Measurements from ENCODE around the gene TMEM255B.
"Not testable (repeated sequence)": the region's sequence is repeated elsewhere in the genome, so short reads cannot be mapped to it uniquely, and the experiment has no call there.

Gene TMEM255B

DNA sequence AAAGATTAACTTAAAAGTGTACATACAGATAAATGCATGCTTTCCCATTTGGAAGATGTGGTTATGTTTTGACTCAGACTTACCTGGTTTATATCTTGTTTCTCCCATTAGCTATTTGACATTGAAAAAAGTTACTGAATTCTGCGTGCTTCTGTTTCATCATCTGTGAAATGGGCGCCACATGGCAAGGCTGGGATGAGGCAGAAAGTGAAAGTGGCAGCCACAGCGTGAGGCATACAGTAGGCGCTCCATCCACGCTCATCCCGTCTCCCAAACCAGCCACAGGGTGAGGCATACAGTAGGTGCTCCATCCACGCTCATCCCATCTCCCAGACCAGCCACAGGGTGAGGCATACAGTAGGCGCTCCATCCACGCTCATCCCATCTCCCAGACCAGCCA is 14.0 kb upstream of the TMEM255B start:
- Histone ChIP-seq H3K4me3 (ENCODE audit: low read depth in 1 of 2, low read length in 2 of 2) (no peak overlapping the region), H3K27me3 (ENCODE audit: control insufficient read depth in 1 of 2, insufficient read depth in 2 of 2, low read length in 2 of 2) (peaks cover 0 to 7% of the 10 kb centered on the region in 2 donors), H3K4me1 (ENCODE audit: insufficient read depth, low read length) (no peaks in the 10 kb centered on the region), H3K27ac (ENCODE audit: low read depth, low read length) (no peak overlapping the region), H3K9ac (ENCODE audit: low read length) (no peak overlapping the region), H3K9me3 (ENCODE audit: low read length) (no peaks in the 10 kb centered on the region), H3K36me3 (ENCODE audit: insufficient read depth, low read length) (no peaks in the 10 kb centered on the region)

DNA sequence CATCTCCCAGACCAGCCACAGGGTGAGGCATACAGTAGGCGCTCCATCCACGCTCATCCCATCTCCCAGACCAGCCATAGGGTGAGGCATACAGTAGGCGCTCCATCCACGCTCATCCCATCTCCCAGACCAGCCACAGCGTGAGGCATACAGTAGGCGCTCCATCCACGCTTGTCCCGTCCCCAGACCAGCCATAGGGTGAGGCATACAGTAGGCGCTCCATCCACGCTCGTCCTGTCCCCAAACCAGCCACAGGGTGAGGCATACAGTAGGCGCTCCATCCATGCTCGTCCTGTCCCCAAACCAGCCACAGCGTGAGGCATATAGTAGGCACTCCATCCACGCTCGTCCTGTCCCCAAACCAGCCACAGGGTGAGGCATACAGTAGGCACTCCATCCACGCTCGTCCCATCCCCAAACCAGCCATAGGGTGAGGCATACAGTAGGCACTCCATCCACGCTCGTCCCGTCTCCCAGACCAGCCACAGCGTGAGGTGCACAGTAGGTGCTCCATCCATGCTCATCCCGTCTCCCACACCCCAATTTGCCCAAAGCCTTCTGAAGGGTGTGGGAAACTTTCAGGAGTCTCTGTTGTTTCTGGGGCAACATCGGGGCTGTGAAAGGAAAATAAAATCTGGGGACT is 13.4 kb upstream of the TMEM255B start:
- H3K4me3 ChIP-seq (ENCODE audit: low read depth in 1 of 2, low read length in 2 of 2); H3K9me3 ChIP-seq (ENCODE audit: low read length); H3K27ac ChIP-seq (ENCODE audit: low read depth, low read length); H3K9ac ChIP-seq (ENCODE audit: low read length); H3K27me3 ChIP-seq (ENCODE audit: control insufficient read depth in 1 of 2, insufficient read depth in 2 of 2, low read length in 2 of 2); H3K36me3 ChIP-seq (ENCODE audit: insufficient read depth, low read length); H3K4me1 ChIP-seq (ENCODE audit: insufficient read depth, low read length): not testable (repeated sequence)

DNA sequence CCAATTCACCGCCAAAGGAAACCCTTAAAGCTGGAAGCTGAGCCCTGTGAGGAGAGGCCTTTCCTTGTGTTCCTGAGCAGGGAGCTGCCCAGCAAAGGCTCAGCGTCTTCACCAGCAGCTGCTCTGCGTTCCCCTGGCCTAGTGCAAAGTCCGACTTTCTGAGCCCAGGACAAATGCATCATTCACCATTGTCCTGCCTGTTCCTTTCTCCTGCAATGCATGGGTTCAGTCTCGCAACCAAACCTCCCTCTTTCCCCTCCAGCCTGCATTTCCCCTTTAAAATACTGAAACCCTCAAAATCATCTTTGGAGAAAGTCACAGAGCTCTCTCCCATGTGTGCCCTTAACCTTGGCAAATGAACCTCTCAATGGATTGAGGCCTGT is 12.9 kb upstream of the TMEM255B start:
- Histone ChIP-seq H3K27ac (ENCODE audit: low read depth, low read length) (no peak overlapping the region), H3K4me1 (ENCODE audit: insufficient read depth, low read length) (no peaks in the 10 kb centered on the region), H3K36me3 (ENCODE audit: insufficient read depth, low read length) (no peaks in the 10 kb centered on the region), H3K4me3 (ENCODE audit: low read depth in 1 of 2, low read length in 2 of 2) (no peak overlapping the region), H3K9ac (ENCODE audit: low read length) (no peak overlapping the region), H3K27me3 (ENCODE audit: control insufficient read depth in 1 of 2, insufficient read depth in 2 of 2, low read length in 2 of 2) (peaks cover 0 to 7% of the 10 kb centered on the region in 2 donors), H3K9me3 (ENCODE audit: low read length) (no peaks in the 10 kb centered on the region)

DNA sequence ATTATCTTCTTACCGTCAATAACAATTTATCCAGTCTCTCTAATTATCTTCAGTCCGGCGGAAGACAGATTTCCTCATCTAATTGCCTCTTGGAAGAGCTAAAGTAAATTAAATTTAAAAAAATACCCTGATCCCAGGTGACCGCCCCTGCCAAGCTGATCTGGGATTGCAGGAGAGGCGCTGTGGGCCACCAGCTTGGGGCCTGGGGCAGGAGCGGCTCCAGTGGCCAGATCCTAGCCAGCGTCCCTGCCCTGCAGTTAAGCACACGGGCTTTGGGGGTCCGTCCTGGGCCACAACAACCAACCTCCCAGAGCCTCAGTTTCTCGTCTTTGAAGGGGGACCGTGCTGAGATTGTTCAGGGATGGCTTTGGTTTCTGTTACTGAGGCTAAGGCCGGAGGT is 12.4 kb upstream of the TMEM255B start:
- no peaks in the 10 kb centered on the region for H3K9me3 ChIP-seq (ENCODE audit: low read length)
- H3K4me1 ChIP-seq (ENCODE audit: insufficient read depth, low read length) = no peaks in the 10 kb centered on the region
- no peak overlapping the region for H3K27ac ChIP-seq (ENCODE audit: low read depth, low read length)
- H3K4me3 ChIP-seq (ENCODE audit: low read depth in 1 of 2, low read length in 2 of 2) = no peak overlapping the region
- H3K9ac ChIP-seq (ENCODE audit: low read length) = no peak overlapping the region
- peaks cover 0 to 7% of the 10 kb centered on the region in 2 donors for H3K27me3 ChIP-seq (ENCODE audit: control insufficient read depth in 1 of 2, insufficient read depth in 2 of 2, low read length in 2 of 2)
- no peaks in the 10 kb centered on the region for H3K36me3 ChIP-seq (ENCODE audit: insufficient read depth, low read length)

DNA sequence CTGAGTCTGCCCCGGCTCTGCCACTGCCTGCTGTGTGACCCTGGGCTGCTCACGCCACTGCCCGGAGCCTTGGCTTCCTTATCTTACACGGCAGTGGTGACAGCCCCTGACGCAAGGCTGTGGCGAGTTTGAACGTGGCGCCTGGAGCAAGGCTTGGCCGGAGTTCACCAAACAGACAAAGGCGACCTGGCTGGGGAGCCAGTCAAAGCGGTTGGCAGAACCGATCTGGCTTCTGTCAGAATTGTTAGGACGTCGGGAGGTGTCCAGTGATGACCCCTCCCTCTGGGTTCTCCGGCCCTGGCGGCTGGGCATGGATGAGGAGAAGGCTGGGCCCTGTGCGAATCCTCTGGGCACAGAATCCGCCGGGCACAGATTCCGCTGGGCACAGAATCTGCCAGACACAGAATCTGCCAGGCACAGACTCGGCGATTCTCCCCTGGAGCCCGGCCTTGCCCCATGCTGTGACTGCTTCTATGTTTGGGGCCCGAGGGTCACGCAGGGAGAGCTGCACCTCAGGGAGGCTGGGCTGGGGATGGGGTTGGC is 11.7 kb upstream of the TMEM255B start:
- H3K27ac ChIP-seq (ENCODE audit: low read depth, low read length) = no peak overlapping the region
- H3K9ac ChIP-seq (ENCODE audit: low read length) = no peak overlapping the region
- H3K27me3 ChIP-seq (ENCODE audit: control insufficient read depth in 1 of 2, insufficient read depth in 2 of 2, low read length in 2 of 2) = peaks cover 0 to 4% of the 10 kb centered on the region in 2 donors
- H3K9me3 ChIP-seq (ENCODE audit: low read length) = no peaks in the 10 kb centered on the region
- H3K36me3 ChIP-seq (ENCODE audit: insufficient read depth, low read length) = no peaks in the 10 kb centered on the region
- H3K4me3 ChIP-seq (ENCODE audit: low read depth in 1 of 2, low read length in 2 of 2) = no peak overlapping the region
- no peaks in the 10 kb centered on the region for H3K4me1 ChIP-seq (ENCODE audit: insufficient read depth, low read length)

DNA sequence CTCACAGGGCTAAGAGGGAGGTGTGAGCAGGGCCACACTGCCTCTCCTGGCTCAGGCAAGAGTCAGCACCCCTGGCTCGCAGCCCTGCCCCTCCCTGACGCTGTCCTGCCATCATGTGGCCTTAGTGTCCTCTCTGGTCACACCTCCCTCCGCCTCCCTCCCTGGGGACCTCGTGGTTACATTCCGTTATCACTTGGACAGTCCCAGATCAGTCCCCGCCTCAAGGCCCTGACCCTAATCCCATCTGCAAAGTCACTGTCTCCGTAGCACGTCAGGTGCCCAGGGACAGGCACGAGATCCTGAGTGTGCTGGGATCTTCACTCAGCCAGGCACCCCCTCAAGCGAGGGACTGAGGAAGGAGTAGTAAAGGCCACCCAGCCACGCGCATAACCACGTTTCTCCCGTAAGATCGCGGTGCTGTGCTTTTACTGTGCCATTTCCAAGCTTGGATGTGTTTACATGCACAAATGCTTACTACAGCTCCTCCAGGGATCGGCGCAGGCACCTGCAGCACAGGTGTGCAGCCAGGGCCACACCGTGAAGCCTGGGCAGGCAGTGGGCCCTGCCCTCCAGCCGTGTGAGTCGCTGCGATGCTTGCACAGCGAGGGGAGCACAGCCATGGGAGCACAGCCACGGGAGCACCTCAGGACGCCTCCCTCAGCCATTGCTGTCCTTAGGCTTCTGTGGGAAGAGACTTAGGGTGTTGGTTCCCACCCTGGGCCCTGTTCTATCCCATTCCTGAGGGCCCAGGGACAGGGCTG is 10.7 kb upstream of the TMEM255B start:
- Histone ChIP-seq H3K9ac (ENCODE audit: low read length) (no peak overlapping the region), H3K4me3 (ENCODE audit: low read depth in 1 of 2, low read length in 2 of 2) (no peak overlapping the region), H3K9me3 (ENCODE audit: low read length) (no peaks in the 10 kb centered on the region), H3K27ac (ENCODE audit: low read depth, low read length) (no peak overlapping the region), H3K36me3 (ENCODE audit: insufficient read depth, low read length) (no peaks in the 10 kb centered on the region), H3K4me1 (ENCODE audit: insufficient read depth, low read length) (no peaks in the 10 kb centered on the region), H3K27me3 (ENCODE audit: control insufficient read depth in 1 of 2, insufficient read depth in 2 of 2, low read length in 2 of 2) (no peaks in the 10 kb centered on the region)

DNA sequence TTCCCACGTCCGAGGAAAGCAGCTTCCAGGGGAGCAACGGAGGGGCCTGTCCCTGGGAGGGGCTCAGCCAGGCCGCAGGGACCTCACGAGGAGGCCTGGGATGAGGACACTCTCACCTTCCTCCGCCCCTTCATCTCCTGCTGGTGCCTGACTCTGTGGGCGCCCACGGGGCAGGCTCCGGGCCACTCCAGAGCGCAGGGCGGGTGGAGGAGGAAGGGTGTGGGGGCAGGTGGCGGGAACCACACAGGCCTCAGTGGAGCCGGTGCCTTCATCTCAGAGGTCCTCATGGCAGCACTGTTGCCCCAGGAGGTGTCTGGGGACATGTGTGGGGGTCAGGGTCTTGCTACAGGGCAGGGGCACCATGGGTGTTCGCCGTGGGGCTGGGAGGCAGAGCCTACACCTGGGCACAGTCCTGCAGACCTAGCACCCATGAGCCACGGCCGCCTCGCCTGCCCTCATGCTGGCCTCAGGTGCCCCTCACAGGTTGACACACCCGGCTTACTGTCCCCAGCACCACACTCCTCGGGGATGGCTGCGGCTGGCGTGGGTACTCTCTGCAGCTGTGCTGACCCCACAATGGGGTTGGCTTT is 10.1 kb upstream of the TMEM255B start:
- H3K4me3 ChIP-seq (ENCODE audit: low read depth in 1 of 2, low read length in 2 of 2) = no peak overlapping the region

DNA sequence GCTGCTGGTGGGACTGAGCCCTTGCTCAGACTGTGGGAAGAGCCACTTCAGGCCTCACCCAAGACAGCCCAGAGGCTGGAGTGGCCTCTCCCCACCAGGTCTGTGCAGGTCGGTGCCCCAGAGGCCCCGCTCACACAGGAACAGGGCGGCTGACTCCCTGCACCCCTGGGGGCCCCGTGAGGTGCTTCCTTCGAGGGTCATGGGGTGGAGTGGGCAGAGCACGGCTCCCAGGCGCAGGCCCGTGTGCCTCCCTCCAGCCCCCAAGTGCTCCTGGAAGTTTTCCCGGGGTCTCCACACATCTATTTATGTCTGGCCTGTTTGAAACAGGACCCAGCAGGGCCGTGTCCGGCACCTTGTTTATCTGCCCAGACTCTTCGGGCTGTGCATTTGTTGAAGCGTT is 9.5 kb upstream of the TMEM255B start:
- no peak overlapping the region for H3K27ac ChIP-seq (ENCODE audit: low read depth, low read length)
- H3K27me3 ChIP-seq (ENCODE audit: control insufficient read depth in 1 of 2, insufficient read depth in 2 of 2, low read length in 2 of 2) = peaks cover 0 to 4% of the 10 kb centered on the region in 2 donors
- H3K4me1 ChIP-seq (ENCODE audit: insufficient read depth, low read length) = no peaks in the 10 kb centered on the region
- no peak overlapping the region for H3K4me3 ChIP-seq (ENCODE audit: low read depth in 1 of 2, low read length in 2 of 2)
- no peak overlapping the region for H3K9ac ChIP-seq (ENCODE audit: low read length)
- no peaks in the 10 kb centered on the region for H3K9me3 ChIP-seq (ENCODE audit: low read length)
- no peaks in the 10 kb centered on the region for H3K36me3 ChIP-seq (ENCODE audit: insufficient read depth, low read length)

More for the DNA sequence above, 10.1 kb upstream of the TMEM255B start:
- Histone ChIP-seq H3K27me3 (ENCODE audit: control insufficient read depth in 1 of 2, insufficient read depth in 2 of 2, low read length in 2 of 2) (peaks cover 0 to 2% of the 10 kb centered on the region in 2 donors), H3K36me3 (ENCODE audit: insufficient read depth, low read length) (no peaks in the 10 kb centered on the region), H3K9ac (ENCODE audit: low read length) (no peak overlapping the region), H3K9me3 (ENCODE audit: low read length) (no peaks in the 10 kb centered on the region), H3K4me1 (ENCODE audit: insufficient read depth, low read length) (no peaks in the 10 kb centered on the region), H3K27ac (ENCODE audit: low read depth, low read length) (no peak overlapping the region)

DNA sequence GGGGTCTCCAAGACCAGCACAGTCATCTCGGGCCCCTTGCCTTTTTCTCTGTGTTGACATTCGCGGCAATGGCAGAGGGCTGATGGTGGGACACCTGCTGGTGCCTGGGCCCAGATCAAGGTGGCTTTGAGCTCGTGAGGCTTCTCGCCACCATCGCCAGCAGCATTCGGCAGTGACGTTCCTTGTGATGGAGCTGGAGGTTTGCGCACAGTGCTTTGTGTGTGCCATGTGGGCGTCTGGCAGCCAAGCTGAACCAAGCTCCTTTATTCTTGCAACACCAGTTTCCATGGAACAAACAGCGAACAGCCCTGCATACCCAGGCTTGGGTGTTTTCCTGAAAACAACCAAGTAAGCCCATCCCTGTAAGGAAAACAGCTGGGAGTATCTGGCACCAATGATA is 9.1 kb upstream of the TMEM255B start:
- Histone ChIP-seq H3K27me3 (ENCODE audit: control insufficient read depth in 1 of 2, insufficient read depth in 2 of 2, low read length in 2 of 2) (peaks cover 0 to 9% of the 10 kb centered on the region in 2 donors), H3K36me3 (ENCODE audit: insufficient read depth, low read length) (no peaks in the 10 kb centered on the region), H3K27ac (ENCODE audit: low read depth, low read length) (no peak overlapping the region), H3K4me1 (ENCODE audit: insufficient read depth, low read length) (no peaks in the 10 kb centered on the region), H3K9me3 (ENCODE audit: low read length) (no peaks in the 10 kb centered on the region), H3K4me3 (ENCODE audit: low read depth in 1 of 2, low read length in 2 of 2) (no peak overlapping the region), H3K9ac (ENCODE audit: low read length) (no peak overlapping the region)

DNA sequence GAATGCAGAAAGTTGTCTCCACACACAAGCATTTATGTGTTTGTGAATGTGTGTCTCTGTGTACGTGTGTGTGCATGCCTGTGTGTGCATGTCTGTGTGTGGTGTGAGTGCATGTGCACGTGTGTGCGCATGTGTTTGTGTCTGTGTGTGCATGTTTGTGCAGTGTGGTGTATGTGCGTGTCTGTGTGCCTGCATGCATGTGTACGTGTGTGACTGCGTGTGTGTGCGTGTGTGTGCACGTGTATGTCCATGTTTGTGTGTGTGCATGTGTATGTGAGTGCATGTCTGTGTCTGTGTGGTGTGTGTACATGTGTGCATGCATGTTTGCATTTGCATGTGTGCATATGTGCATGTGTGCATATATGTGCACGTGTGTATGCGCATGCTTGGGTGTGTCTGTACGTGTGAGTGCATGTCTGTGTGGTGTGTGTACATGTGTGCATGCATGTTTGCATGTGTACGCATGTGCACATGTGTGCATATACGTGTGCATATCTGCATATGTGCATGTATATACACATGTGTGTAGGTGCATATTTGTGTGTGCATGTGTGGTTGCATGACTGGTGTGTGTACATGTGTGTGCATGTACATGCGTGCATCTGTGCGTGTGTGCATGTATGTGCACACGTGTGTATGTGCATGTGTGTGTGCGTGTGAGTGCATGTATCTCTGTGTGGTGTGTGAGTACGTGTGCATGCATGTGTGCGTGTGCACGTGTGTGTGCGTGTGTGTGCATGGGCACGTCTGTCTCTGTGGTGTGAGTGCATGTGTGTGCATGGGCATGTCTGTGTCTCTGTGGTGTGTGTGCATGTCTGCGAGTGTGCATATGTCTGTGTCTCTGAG is 8.2 kb upstream of the TMEM255B start:
- no peak overlapping the region for H3K9ac ChIP-seq (ENCODE audit: low read length)
- H3K9me3 ChIP-seq (ENCODE audit: low read length) = no peaks in the 10 kb centered on the region
- H3K27ac ChIP-seq (ENCODE audit: low read depth, low read length) = no peak overlapping the region
- H3K36me3 ChIP-seq (ENCODE audit: insufficient read depth, low read length) = no peaks in the 10 kb centered on the region
- no peaks in the 10 kb centered on the region for H3K4me1 ChIP-seq (ENCODE audit: insufficient read depth, low read length)
- peaks cover 0 to 9% of the 10 kb centered on the region in 2 donors for H3K27me3 ChIP-seq (ENCODE audit: control insufficient read depth in 1 of 2, insufficient read depth in 2 of 2, low read length in 2 of 2)
- H3K4me3 ChIP-seq (ENCODE audit: low read depth in 1 of 2, low read length in 2 of 2) = no peak overlapping the region

DNA sequence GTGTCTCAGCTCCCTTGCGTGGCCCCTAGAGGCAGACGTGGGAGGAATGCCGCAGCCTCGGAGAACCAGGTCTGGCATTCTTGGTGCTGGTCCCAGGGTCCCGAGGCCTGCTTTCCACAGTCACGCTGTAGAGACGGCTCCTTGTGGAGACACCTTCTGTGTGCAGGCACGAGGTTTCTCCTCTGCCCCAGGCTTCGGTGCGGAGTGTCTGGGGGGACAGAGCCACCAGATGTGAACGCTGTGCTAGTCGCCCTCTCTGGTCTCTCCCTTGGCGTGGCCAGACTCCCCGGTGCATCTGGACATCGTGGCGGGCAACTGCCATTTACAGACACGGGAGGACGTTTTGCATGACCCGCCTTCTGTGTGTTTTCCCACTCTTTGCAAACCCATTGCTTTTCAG is 7.5 kb upstream of the TMEM255B start:
- Histone ChIP-seq H3K36me3 (ENCODE audit: insufficient read depth, low read length) (no peaks in the 10 kb centered on the region), H3K9ac (ENCODE audit: low read length) (no peak overlapping the region), H3K4me3 (ENCODE audit: low read depth in 1 of 2, low read length in 2 of 2) (no peak overlapping the region), H3K27ac (ENCODE audit: low read depth, low read length) (no peak overlapping the region), H3K9me3 (ENCODE audit: low read length) (no peaks in the 10 kb centered on the region), H3K27me3 (ENCODE audit: control insufficient read depth in 1 of 2, insufficient read depth in 2 of 2, low read length in 2 of 2) (peaks cover 0 to 9% of the 10 kb centered on the region in 2 donors), H3K4me1 (ENCODE audit: insufficient read depth, low read length) (no peaks in the 10 kb centered on the region)
